Stimulated activated CD8-positive, alpha-beta memory T cell treated with anti-CD3 and anti-CD28 coated beads, Interleukin-15, amount 100 ng/mL, for 48 hours (primary cell): ENCODE data around the gene LYPD6.

ENCODE experiments used
- DNase-seq, 2 donors: peaks; one replicate each; pipeline ENCODE4 v3.0.0-alpha.2; 2020; ENCODE audit warnings: low read depth in 2 of 2

The LYPD6 gene

DNA sequence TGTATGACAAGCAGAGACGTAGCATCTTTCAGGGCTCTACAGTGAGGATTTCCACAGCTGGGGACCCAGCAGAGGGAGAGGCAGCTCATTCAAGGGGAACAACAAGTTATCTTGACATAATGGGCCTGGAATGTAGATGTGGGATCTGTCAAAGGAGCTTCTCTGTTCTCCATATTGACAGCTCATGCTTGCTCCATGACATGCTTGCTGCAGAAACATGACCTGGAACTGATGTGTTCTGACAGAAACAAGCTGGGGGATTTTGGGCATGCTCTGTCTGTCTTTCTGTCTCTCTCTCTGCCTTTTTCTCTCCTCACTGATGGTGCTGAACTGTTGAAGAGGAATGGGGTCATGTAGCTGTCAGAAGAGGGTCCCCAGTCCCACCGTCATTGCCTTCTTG lies 177.6 kb downstream of the LYPD6 start:
- no peak for DNase-seq

DNA sequence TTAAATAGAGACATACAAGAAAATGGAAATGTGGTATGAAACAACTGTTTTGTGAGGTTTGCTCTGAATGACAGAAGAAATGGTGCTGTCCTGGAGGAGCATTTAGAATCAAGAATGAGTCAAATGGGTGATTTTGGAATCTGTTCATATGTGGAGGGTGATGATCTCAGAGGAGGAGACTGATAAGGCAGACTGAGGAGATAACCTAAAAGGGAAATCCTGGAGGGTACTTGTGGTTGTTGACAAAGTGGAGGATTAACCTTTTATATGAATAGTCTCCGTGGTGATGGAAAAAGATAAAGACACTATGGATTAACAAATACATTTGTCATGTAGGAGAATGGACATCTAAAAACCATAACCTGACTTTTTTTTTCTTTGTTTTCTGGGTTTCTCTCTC lies 183.1 kb downstream of the LYPD6 start:
- DNase-seq = no peak
